Measurements from ENCODE around the gene ACYP2.

DNA sequence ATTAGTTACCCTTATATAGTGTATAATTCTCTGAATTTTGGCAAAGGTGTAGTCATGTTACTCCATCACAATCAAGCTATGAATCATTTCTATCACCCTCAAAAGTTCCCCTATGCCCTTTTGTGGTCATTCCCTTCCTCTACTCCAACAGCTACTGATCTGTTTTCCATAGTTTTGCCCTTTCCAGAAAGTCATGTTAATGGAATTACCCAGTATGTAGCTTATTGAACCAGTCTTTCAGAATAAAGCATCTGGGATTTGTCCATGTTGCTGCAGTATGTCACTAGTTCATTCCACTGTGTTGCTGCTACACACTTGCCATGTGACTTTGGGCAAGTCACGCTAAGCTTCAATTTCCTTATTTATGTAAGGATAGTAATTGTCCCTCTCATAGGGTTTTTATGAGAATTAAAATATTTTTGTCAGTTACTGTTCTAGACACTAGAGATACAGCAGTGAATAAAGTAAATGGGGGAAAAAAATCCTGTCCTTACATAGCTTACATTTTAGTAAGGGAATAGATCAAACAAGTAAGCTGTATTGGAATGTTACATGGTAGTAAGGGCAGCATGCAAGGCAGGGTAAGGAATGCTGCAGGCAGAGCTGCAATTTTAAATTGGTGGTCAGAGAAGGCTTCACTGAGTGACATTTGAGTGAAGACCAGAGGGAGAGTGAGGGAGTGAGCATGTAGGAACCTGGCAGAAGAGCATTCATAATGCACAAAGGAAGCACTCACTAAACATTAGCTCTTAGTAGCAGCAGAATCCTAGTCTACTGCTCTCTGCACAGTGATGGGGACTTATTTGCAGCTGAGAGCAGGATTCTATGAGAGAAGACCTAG, 220.9 kb downstream of the ACYP2 start:
- TF ChIP-seq, protein P1, sequence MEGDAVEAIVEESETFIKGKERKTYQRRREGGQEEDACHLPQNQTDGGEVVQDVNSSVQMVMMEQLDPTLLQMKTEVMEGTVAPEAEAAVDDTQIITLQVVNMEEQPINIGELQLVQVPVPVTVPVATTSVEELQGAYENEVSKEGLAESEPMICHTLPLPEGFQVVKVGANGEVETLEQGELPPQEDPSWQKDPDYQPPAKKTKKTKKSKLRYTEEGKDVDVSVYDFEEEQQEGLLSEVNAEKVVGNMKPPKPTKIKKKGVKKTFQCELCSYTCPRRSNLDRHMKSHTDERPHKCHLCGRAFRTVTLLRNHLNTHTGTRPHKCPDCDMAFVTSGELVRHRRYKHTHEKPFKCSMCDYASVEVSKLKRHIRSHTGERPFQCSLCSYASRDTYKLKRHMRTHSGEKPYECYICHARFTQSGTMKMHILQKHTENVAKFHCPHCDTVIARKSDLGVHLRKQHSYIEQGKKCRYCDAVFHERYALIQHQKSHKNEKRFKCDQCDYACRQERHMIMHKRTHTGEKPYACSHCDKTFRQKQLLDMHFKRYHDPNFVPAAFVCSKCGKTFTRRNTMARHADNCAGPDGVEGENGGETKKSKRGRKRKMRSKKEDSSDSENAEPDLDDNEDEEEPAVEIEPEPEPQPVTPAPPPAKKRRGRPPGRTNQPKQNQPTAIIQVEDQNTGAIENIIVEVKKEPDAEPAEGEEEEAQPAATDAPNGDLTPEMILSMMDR (IDR thresholded peaks at IDR 0.05), result no peak
- TF ChIP-seq POLR2A (IDR thresholded peaks at IDR 0.05), result no peak

Data from Peyer's patch (tissue), 4 donors.